Endothelial cell of umbilical vein (primary cell): ENCODE data around the gene CYP8B1. TPM values are rescaled to one million over a fixed set of nuclear protein-coding genes. Genes with fewer than 3 reads are reported as not detected.

Experiments
- BruUV-seq: library from RNA; stranded (reverse); fragments of 400-500 nt; replicated peaks from 2 replicates; lab custom pipeline; 2021; lab: Mats Ljungman, UMichigan
- CTCF ChIA-PET: fragments of 300-600, 350-600 bp; sonication (Branson Sonifier 250); formaldehyde crosslinking; loops from one replicate; lab custom pipeline; 2021; ENCODE audit warnings: antibody characterized with exemption, inconsistent platforms; lab: Charles Lee
- POLR2A ChIA-PET: fragments of 300-600, 350-600 bp; sonication (Branson Sonifier 250); formaldehyde crosslinking; loops from one replicate; lab custom pipeline; 2021; ENCODE audit warnings: antibody characterized with exemption, inconsistent platforms; lab: Charles Lee
- DNase-seq: peaks from one replicate; pipeline ENCODE4 v3.0.0-alpha.2; 2011; ENCODE audit warnings: low read depth, low spot score
- FAIRE-seq: peaks from 2 replicates; lab custom pipeline; 2011; peaks lifted over from hg19 to GRCh38; lab: Jason Lieb, UNC
- H2AFZ ChIP-seq: 2 replicates; pipeline ENCODE4 v1.6.0; 2012; ENCODE audit warnings: low read depth, low read length, control low read depth, inconsistent platforms
- H3K27ac ChIP-seq: 2 replicates; pipeline ENCODE4 v1.5.1; 2011; ENCODE audit warnings: low read depth, mild to moderate bottlenecking, control low read depth, low read length, moderate library complexity; ENCODE audit not compliant: insufficient read depth
- H3K27me3 ChIP-seq, 2 experiments: 2 replicates each; pipeline versions ENCODE4 v1.6.0 to v1.6.1; 2011; ENCODE audit warnings: low read length in 2 of 2, mixed read lengths in 1 of 2; ENCODE audit not compliant: control insufficient read depth in 2 of 2, insufficient read depth in 2 of 2
- H3K36me3 ChIP-seq, 2 experiments: 2 replicates in 1 of 2; 3 replicates in 1 of 2; pipeline ENCODE4 v1.5.1; 2011; ENCODE audit warnings: low read length in 2 of 2, mild to moderate bottlenecking in 1 of 2, moderate library complexity in 1 of 2; ENCODE audit not compliant: control insufficient read depth in 2 of 2, insufficient read depth in 2 of 2; ENCODE audit errors: extremely low read depth in 1 of 2
- H3K4me1 ChIP-seq: 3 replicates; pipeline ENCODE4 v1.5.1; 2011; ENCODE audit warnings: mild to moderate bottlenecking, low read length; ENCODE audit not compliant: control insufficient read depth, insufficient read depth; ENCODE audit errors: extremely low read depth
- H3K4me2 ChIP-seq: 2 replicates; pipeline ENCODE4 v1.6.1; 2011; ENCODE audit warnings: low read length, control low read depth, mixed read lengths; ENCODE audit not compliant: insufficient read depth
- H3K4me3 ChIP-seq, 3 experiments: fragments of 200-600 bp in 1 of 3; sonication (generic), shearing (Covaris generic) in 1 of 3; replicated peaks in 1 of 3; 2 replicates each; pipeline ENCODE4 v1.5.1; 2011 to 2016; ENCODE audit warnings: control low read depth in 3 of 3, low read length in 3 of 3, mild to moderate bottlenecking in 2 of 3, inconsistent platforms in 1 of 3, low read depth in 1 of 3, moderate library complexity in 1 of 3; ENCODE audit not compliant: insufficient read depth in 1 of 3
- H3K79me2 ChIP-seq: 2 replicates; pipeline ENCODE4 v1.6.0; 2012; ENCODE audit warnings: low read length, inconsistent platforms; ENCODE audit not compliant: control insufficient read depth, insufficient read depth
- H3K9ac ChIP-seq: replicated peaks from 2 replicates; pipeline ENCODE3; 2011; ENCODE audit warnings: low read length, control low read depth; ENCODE audit not compliant: insufficient read depth; ENCODE audit errors: extremely low read depth
- H3K9me1 ChIP-seq: replicated peaks from 3 replicates; pipeline ENCODE4 v1.6.0; 2011; ENCODE audit warnings: mild to moderate bottlenecking, low read length; ENCODE audit not compliant: control insufficient read depth, insufficient read depth; ENCODE audit errors: extremely low read depth
- H3K9me3 ChIP-seq: replicated peaks from 2 replicates; pipeline ENCODE4 v1.5.1; 2012; ENCODE audit warnings: low read length, inconsistent platforms; ENCODE audit not compliant: control insufficient read depth, insufficient read depth
- H4K20me1 ChIP-seq: replicated peaks from 2 replicates; pipeline ENCODE3; 2011; ENCODE audit warnings: mild to moderate bottlenecking, low read length; ENCODE audit not compliant: control insufficient read depth, insufficient read depth; ENCODE audit errors: extremely low read depth
- CTCF ChIP-seq, 2 donors: IDR thresholded peaks; 1 replicate in 1 of 2; 2 replicates in 1 of 2; pipeline ENCODE4 v1.5.1; 2011; ENCODE audit warnings: low read length in 2 of 2, mild to moderate bottlenecking in 2 of 2, moderate library complexity in 2 of 2, control low read depth in 1 of 2, inconsistent platforms in 1 of 2, low read depth in 1 of 2; ENCODE audit not compliant: insufficient read depth in 1 of 2; ENCODE audit errors: extremely low read depth in 1 of 2
- EZH2 ChIP-seq: IDR thresholded peaks from 2 replicates; pipeline ENCODE4 v1.6.1; 2012; ENCODE audit warnings: borderline replicate concordance, low read depth, mild to moderate bottlenecking, moderate library complexity, low read length, inconsistent platforms; ENCODE audit not compliant: severe bottlenecking
- FOS ChIP-seq: IDR thresholded peaks from 2 replicates; pipeline ENCODE4 v1.6.1; 2011; ENCODE audit warnings: mild to moderate bottlenecking, low read length, moderate library complexity, borderline replicate concordance; ENCODE audit not compliant: insufficient read depth
- GATA2 ChIP-seq: IDR thresholded peaks from 2 replicates; pipeline ENCODE4 v1.7.0; 2011; ENCODE audit warnings: low read depth, mild to moderate bottlenecking, moderate library complexity, mixed read lengths, low read length; ENCODE audit not compliant: insufficient read length, insufficient read depth
- JUN ChIP-seq: IDR thresholded peaks from 2 replicates; pipeline ENCODE4 v1.6.1; 2011; ENCODE audit warnings: borderline replicate concordance, low read depth; ENCODE audit not compliant: insufficient read length, insufficient read depth
- MAX ChIP-seq: IDR thresholded peaks from 2 replicates; pipeline ENCODE4 v1.6.1; 2011; ENCODE audit not compliant: insufficient read depth, insufficient read length
- MYC ChIP-seq: IDR thresholded peaks from one replicate; pipeline ENCODE4 v1.6.1; 2011; ENCODE audit warnings: mild to moderate bottlenecking, low read depth, low read length
- POLR2A ChIP-seq: IDR thresholded peaks from 2 replicates; pipeline ENCODE4 v1.6.1; 2012; ENCODE audit warnings: low read depth, mild to moderate bottlenecking, control low read depth, low read length
- POLR2AphosphoS5 ChIP-seq: IDR thresholded peaks from 2 replicates; pipeline ENCODE4 v1.6.1; 2012; ENCODE audit warnings: low read depth, mild to moderate bottlenecking, control low read depth, low read length, moderate library complexity; ENCODE audit not compliant: insufficient read depth
- dilution Hi-C: fragments of 300-500 bp; cut with MboI; formaldehyde crosslinking; loops from one replicate; pipeline ENCODE4 v1.15.0; 2019; ENCODE audit warnings: low sequenced_read_pairs; ENCODE audit not compliant: extremely low pct_ligation_motif_present
- intact Hi-C: fragments of 100-400 bp; cut with micrococcal nuclease; formaldehyde crosslinking; loops from one replicate; pipeline ENCODE4 v1.10.0; 2022
- polyA plus RNA-seq, 4 experiments: library from polyadenylated mRNA; depleted of rRNA in 3 of 4; stranded (reverse) in 3 of 4; unstranded in 1 of 4; fragments of >200 nt; gene quantifications; 2 replicates each; pipeline versions ENCODE4 v1.2.1 to v1.2.3, GENCODE V29; 2011 to 2012; ENCODE audit warnings: missing spikeins in 1 of 4
- total RNA-seq: library from RNA; stranded (reverse); gene quantifications from 2 replicates; pipeline ENCODE4 v1.2.3, GENCODE V29; 2021

Gene CYP8B1
- total and polyA plus RNA-seq, 2 donors (not counting 3 experiments of a cell fraction or from before 2014, with no cell fraction given) = not detected

- POLR2A ChIA-PET = no interaction called here
- intact Hi-C loops = no loop called here
- no peak overlapping the region for H3K9ac ChIP-seq
- no peaks in the 10 kb centered on the region for H3K4me1 ChIP-seq
- H3K4me2 ChIP-seq = no peak overlapping the region
- H3K79me2 ChIP-seq = no peaks in the 10 kb centered on the region
- no peaks in the 10 kb centered on the region for H3K9me1 ChIP-seq
- no peak for TF ChIP-seq JUN
- no peak for TF ChIP-seq MYC
- no peak for TF ChIP-seq POLR2AphosphoS5
- DNase-seq = no peak
- H3K27ac ChIP-seq = no peak overlapping the region
- peaks cover 2 to 10% of the 10 kb centered on the region in 2 experiments for H3K27me3 ChIP-seq
- dilution Hi-C loops = no loop called here
- FAIRE-seq = no peak
- no peak overlapping the region for H3K4me3 ChIP-seq
- no peaks in the 10 kb centered on the region for H4K20me1 ChIP-seq
- BruUV-seq = no TSS peak
- H3K9me3 ChIP-seq = no peaks in the 10 kb centered on the region
- CTCF ChIA-PET = no interaction called here
- no peak overlapping the region for H2AFZ ChIP-seq
- no peaks in the 10 kb centered on the region for H3K36me3 ChIP-seq
Measured at GRCh38 chr3:42844412-42844713, 31.3 kb downstream of the CYP8B1 start.

GRCh38 chr3:42843713-42844411, 31.8 kb downstream of the CYP8B1 start:
- Histone ChIP-seq H3K4me2 (no peak overlapping the region), H4K20me1 (no peaks in the 10 kb centered on the region), H3K27me3 (peaks cover 3 to 10% of the 10 kb centered on the region in 2 experiments), H3K79me2 (no peaks in the 10 kb centered on the region), H3K4me3 (no peak overlapping the region), H3K9me3 (no peaks in the 10 kb centered on the region), H3K9me1 (no peaks in the 10 kb centered on the region), H3K36me3 (no peaks in the 10 kb centered on the region), H2AFZ (no peak overlapping the region), H3K9ac (no peak overlapping the region), H3K27ac (no peak overlapping the region), H3K4me1 (no peaks in the 10 kb centered on the region)
- intact Hi-C loops (no loop called here), dilution Hi-C loops (no loop called here)
- CTCF ChIA-PET = no interaction called here
- no peak for TF ChIP-seq POLR2A
- no peak for TF ChIP-seq POLR2AphosphoS5
- no peak for TF ChIP-seq FOS
- TF ChIP-seq CTCF (IDR thresholded peaks at IDR 0.05; ENCODE audit: extremely low read depth in 1 of 2, insufficient read depth in 1 of 2, low read depth in 1 of 2, low read length in 2 of 2) = no peak
- no peak for TF ChIP-seq GATA2
- TF ChIP-seq MAX = no peak
- TF ChIP-seq EZH2 = no peak
- no peak for TF ChIP-seq JUN
- TF ChIP-seq MYC = no peak
- FAIRE-seq (no peak), DNase-seq (no peak)
- POLR2A ChIA-PET = no interaction called here
- no TSS peak for BruUV-seq
